Uterus (tissue), 4 donors: ENCODE measurements around the gene UTP11. TPM values are rescaled to one million over a fixed set of nuclear protein-coding genes. Genes with fewer than 3 reads are reported as not detected.

Experiments
- DNase-seq, 2 donors: peaks; one replicate each; pipeline ENCODE4 v3.0.0-alpha.2; 2019 to 2020
- H3K27ac ChIP-seq, 2 donors: fragments of 200-600 bp; sonication (generic); 1 replicate in 1 of 2; 2 replicates in 1 of 2; pipeline ENCODE4 v1.5.1; 2016 to 2018
- H3K27me3 ChIP-seq, 2 donors: fragments of 200-600 bp; sonication (generic); one replicate each; pipeline ENCODE4 v1.5.1; 2018 to 2019; ENCODE audit warnings: control low read depth in 1 of 2
- H3K36me3 ChIP-seq, 2 donors: fragments of 200-600 bp; sonication (generic); one replicate each; pipeline ENCODE4 v1.5.1; 2019; ENCODE audit warnings: control low read depth in 1 of 2
- H3K4me1 ChIP-seq, 2 donors: fragments of 200-600 bp; sonication (generic); one replicate each; pipeline ENCODE4 v1.5.1; 2018 to 2019; ENCODE audit warnings: control low read depth in 1 of 2
- H3K4me3 ChIP-seq, 2 donors: fragments of 200-600 bp; sonication (generic); 1 replicate in 1 of 2; 2 replicates in 1 of 2; pipeline ENCODE4 v1.5.1; 2018 to 2019; ENCODE audit warnings: mild to moderate bottlenecking in 1 of 2
- H3K9me3 ChIP-seq, 2 donors: fragments of 200-600 bp; sonication (generic); one replicate each; pipeline ENCODE4 v1.5.1; 2019; ENCODE audit warnings: control low read depth in 1 of 2
- POLR2A ChIP-seq, 2 donors: fragments of 450-650 bp; IDR thresholded peaks; one replicate each; pipeline ENCODE4 v1.6.1; 2016; ENCODE audit warnings: antibody characterized with exemption in 2 of 2, mild to moderate bottlenecking in 1 of 2, moderate library complexity in 1 of 2
- intact Hi-C: fragments of 100-400 bp; cut with DNase I; formaldehyde crosslinking; loops from one replicate; pipeline ENCODE4 v1.15.1; 2023; ENCODE audit warnings: low total_unique reads
- total RNA-seq, 4 donors: library from RNA; depleted of rRNA in 3 of 4; stranded (reverse); fragments of >200 nt in 3 of 4; gene quantifications; one replicate each; pipeline versions ENCODE4 v1.1.0 to v1.2.4, GENCODE V29; 2014 to 2023
- TF ChIP-seq, protein P1 (sequence below), 4 experiments: fragments of 200-600 bp in 2 of 4; fragments of 450-650 bp in 2 of 4; sonication (generic) in 2 of 4; IDR thresholded peaks; one replicate each; pipeline ENCODE4 v1.5.1; 2016 to 2019; ENCODE audit warnings: antibody characterized with exemption in 4 of 4, mild to moderate bottlenecking in 2 of 4, moderate library complexity in 1 of 4
- donor health status: DM: yes; HTN: yes; CAD: no.

Gene UTP11
- total RNA-seq, 4 donors from 2014 or later = 8.2 to 60.3 (median 36.9) TPM

DNA sequence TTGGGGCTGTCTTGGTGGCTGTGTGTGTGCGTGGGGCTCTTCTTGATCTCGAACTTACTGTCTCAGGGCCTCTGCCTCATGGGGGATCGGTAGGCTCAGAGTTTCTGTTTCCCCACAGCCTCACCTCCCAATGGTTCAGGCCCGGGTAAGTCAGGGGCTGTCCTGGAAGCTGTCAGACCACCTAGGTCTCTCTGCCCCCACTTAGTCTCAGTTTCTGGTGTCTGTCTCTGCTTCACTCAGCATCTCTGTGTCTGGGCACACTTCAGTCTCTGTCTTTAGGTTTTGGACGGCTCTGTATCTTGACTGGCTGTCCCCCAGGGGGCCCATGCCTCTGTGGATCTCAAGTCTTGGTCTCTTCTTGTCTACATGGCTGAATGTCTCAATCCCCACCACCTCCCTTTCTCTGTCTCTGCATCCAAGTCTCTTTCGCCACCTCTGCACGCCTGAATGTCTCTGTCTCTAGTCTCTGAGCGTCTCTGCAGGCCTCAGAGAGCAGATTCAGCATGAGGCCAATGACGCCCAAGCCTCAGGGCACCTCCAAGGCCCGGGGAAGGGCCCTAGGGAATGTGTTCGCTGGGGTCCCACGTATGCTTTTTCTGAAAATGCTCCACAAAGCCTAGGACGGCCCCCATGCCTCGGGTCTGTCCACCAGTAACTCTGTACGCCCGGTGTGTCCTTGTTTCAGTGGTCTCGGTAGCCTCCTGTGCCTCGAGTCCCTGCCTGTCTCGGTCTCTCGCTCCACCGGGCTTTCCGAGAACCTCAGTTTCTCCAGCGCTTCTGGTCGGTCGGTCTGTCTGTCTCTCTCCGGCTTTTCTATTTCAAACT lies 8.0 kb upstream of the UTP11 start:
- H3K4me3 ChIP-seq = peak overlapping the region; percentile 56 to 70
- H3K27me3 ChIP-seq = no peaks in the 10 kb centered on the region
- H3K9me3 ChIP-seq = no peaks in the 10 kb centered on the region
- no peaks in the 10 kb centered on the region for H3K36me3 ChIP-seq
- DNase-seq = no peak
- intact Hi-C loops = no loop called here
- H3K27ac ChIP-seq = peak overlapping the region; percentile 94 to 97
- TF ChIP-seq, protein P1, sequence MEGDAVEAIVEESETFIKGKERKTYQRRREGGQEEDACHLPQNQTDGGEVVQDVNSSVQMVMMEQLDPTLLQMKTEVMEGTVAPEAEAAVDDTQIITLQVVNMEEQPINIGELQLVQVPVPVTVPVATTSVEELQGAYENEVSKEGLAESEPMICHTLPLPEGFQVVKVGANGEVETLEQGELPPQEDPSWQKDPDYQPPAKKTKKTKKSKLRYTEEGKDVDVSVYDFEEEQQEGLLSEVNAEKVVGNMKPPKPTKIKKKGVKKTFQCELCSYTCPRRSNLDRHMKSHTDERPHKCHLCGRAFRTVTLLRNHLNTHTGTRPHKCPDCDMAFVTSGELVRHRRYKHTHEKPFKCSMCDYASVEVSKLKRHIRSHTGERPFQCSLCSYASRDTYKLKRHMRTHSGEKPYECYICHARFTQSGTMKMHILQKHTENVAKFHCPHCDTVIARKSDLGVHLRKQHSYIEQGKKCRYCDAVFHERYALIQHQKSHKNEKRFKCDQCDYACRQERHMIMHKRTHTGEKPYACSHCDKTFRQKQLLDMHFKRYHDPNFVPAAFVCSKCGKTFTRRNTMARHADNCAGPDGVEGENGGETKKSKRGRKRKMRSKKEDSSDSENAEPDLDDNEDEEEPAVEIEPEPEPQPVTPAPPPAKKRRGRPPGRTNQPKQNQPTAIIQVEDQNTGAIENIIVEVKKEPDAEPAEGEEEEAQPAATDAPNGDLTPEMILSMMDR (IDR thresholded peaks at IDR 0.05) = no peak
- no peak for TF ChIP-seq POLR2A (IDR thresholded peaks at IDR 0.05)
- H3K4me1 ChIP-seq = peaks cover 8 to 33% of the 10 kb centered on the region in 2 donors

DNA sequence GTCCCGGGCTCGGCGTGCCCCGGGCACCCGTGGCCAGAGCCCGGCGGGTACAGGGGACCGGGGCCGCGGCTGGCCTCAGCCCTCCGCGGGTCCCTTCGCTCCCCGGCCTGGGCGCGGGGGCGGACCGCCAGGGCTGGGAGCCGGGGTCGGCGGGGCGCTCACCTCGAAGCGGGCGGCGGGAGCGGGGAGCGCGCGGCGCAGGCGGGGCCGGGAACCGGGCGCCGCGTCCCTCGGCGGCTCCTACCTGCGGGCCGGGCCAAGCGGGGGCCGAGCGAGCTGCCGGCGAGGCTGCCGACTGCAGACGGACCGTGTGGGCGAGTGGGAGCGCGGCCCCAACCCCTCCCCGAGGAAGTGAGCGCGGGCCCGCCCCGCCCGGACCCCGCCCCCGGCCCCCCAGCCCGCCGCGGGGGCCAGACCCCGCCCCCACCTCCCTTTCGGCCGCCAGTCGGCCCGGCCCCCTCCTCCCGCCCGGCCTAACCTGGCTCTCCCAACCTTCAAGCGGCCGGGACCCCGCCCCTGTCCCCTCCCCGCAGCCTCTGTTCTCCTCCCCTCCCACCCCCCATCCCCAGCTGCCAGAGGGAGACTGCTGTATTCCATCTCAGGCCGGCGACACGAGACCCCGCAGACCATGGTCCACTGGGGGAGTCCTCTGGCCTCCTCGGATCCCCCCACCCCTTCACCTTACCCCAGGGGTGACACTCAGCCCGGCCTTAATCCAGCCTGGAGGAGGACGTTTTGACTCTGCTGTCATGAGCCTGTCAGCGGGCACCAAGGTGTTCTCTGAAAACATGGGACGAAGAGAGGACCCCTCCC lies 7.1 kb upstream of the UTP11 start, which contains the start of gene FHL3:
Gene FHL3, minus strand, starts transcription at position 320 of the 813 bp plus-strand sequence. CDS start 6,102 bp downstream, outside the sequence.
- TF ChIP-seq POLR2A (IDR thresholded peaks at IDR 0.05) = peak in 1 of 2 donors; percentile 78
- TF ChIP-seq, protein P1 (IDR thresholded peaks at IDR 0.05) = no peak
- no peaks in the 10 kb centered on the region for H3K27me3 ChIP-seq
- peak within 1 kb of the TSS; percentile 56 to 70 for H3K4me3 ChIP-seq
- H3K9me3 ChIP-seq = no peaks in the 10 kb centered on the region
- peaks cover 6 to 32% of the 10 kb centered on the region in 2 donors for H3K4me1 ChIP-seq
- intact Hi-C loops = no loop called here
- H3K27ac ChIP-seq = peak within 1 kb of the TSS; percentile 94 to 97
- peak; percentile 83 for DNase-seq
- no peaks in the 10 kb centered on the region for H3K36me3 ChIP-seq

GRCh38 chr1:38006008-38006828 lies 6.3 kb upstream of the UTP11 start:
- TF ChIP-seq POLR2A (IDR thresholded peaks at IDR 0.05) = no peak
- TF ChIP-seq, protein P1 (IDR thresholded peaks at IDR 0.05) = no peak
- Histone ChIP-seq H3K4me3 (peak overlapping the region; percentile 56 to 70), H3K9me3 (no peaks in the 10 kb centered on the region), H3K27me3 (no peaks in the 10 kb centered on the region), H3K4me1 (peaks cover 0 to 25% of the 10 kb centered on the region in 2 donors), H3K27ac (peak overlapping the region; percentile 94 to 97), H3K36me3 (no peaks in the 10 kb centered on the region)
- intact Hi-C loops = no loop called here
- DNase-seq = peak in 1 of 2 donors; percentile 40

DNA sequence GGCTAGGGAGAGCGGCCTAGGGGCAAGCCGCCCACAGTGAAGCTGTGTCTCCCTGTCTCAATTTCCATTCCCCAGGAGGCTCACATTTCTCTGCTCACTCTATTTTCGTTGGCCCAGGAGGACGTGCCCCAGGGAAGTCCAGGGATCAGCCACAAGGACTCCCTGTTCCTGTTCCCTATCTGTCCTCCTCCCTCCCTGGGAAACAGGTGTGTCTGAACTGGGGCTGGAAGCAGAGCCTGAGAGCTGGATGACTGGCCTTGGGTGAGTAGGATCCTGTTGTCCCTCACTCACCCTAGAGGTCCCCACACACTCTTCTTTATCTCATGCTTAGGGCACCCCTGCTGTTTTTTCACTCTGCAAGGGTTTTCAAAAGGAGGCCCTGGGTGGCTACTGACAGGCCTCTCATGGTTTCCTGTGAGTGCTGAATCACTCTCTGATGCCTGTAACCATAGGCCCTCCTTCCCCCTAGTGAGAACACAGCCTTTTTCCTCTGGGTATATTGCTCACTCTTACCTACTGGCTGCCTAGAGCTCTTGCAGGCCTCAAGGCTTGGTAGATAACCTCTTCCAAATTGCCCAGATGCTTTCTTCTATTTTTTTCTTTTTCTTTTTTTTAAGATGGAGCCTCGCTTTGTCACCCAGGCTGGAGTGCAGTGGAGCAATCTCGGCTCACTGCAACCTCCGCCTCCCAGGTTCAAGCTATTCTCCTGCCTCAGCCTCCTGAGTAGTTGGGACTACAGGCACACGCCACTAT lies 3.3 kb upstream of the UTP11 start:
- Histone ChIP-seq H3K4me1 (peaks cover 8 to 10% of the 10 kb centered on the region in 2 donors), H3K27me3 (no peaks in the 10 kb centered on the region), H3K9me3 (no peaks in the 10 kb centered on the region), H3K27ac (no peak overlapping the region), H3K36me3 (no peaks in the 10 kb centered on the region), H3K4me3 (no peak overlapping the region)
- no peak for DNase-seq
- intact Hi-C loops = no loop called here
- TF ChIP-seq, protein P1 (IDR thresholded peaks at IDR 0.05) = no peak
- no peak for TF ChIP-seq POLR2A (IDR thresholded peaks at IDR 0.05)
